IMR-90 (cell line): ENCODE results near the gene PRR5.

Source experiments
- BHLHE40 ChIP-seq: fragments of 150-350 bp; IDR thresholded peaks from 2 replicates; pipeline ENCODE4 v1.6.1; 2016; ENCODE audit warnings: mild to moderate bottlenecking, low read depth, low read length
- CEBPB ChIP-seq: IDR thresholded peaks from 2 replicates; pipeline ENCODE4 v1.6.1; 2012; ENCODE audit warnings: low read depth, low read length, improper control_type of control experiment
- CHD1 ChIP-seq: IDR thresholded peaks from 2 replicates; pipeline ENCODE4 v1.6.1; 2012; ENCODE audit warnings: low read depth, low read length, improper control_type of control experiment
- CTCF ChIP-seq: conservative IDR thresholded peaks from 2 replicates; pipeline ENCODE4 v1.5.1; 2012; ENCODE audit warnings: mild to moderate bottlenecking, low read depth, low read length, improper control_type of control experiment
- ELK1 ChIP-seq: fragments of 150-350 bp; IDR thresholded peaks from 2 replicates; pipeline ENCODE4 v1.6.1; 2016; ENCODE audit warnings: low read depth, mild to moderate bottlenecking, low read length, moderate library complexity, borderline replicate concordance
- FOS ChIP-seq: fragments of 150-350 bp; IDR thresholded peaks from 2 replicates; pipeline ENCODE4 v1.6.1; 2016; ENCODE audit warnings: low read depth, low read length
- MAFK ChIP-seq: IDR thresholded peaks from 2 replicates; pipeline ENCODE4 v1.6.1; 2012; ENCODE audit warnings: low read depth, low read length, improper control_type of control experiment
- MXI1 ChIP-seq: IDR thresholded peaks from 2 replicates; pipeline ENCODE4 v1.6.1; 2012; ENCODE audit warnings: low read depth, mild to moderate bottlenecking, low read length, moderate library complexity, borderline replicate concordance
- POLR2A ChIP-seq: IDR thresholded peaks from 2 replicates; pipeline ENCODE4 v1.6.1; 2012; ENCODE audit warnings: mild to moderate bottlenecking, low read depth, low read length
- RAD21 ChIP-seq: IDR thresholded peaks from 2 replicates; pipeline ENCODE4 v1.6.1; 2012; ENCODE audit warnings: low read length, improper control_type of control experiment
- RFX5 ChIP-seq: IDR thresholded peaks from 2 replicates; pipeline ENCODE4 v1.8.0; 2012; ENCODE audit warnings: low read depth, mild to moderate bottlenecking, low read length, moderate library complexity
- SMC3 ChIP-seq: fragments of 150-350 bp; IDR thresholded peaks from 2 replicates; pipeline ENCODE4 v1.6.1; 2016; ENCODE audit warnings: low read depth, mild to moderate bottlenecking, antibody characterized with exemption, low read length, moderate library complexity
- USF2 ChIP-seq: fragments of 150-350 bp; IDR thresholded peaks from 2 replicates; pipeline ENCODE4 v1.6.1; 2017; ENCODE audit warnings: mild to moderate bottlenecking, antibody characterized with exemption, low read length, low read depth

GRCh38 chr22:44697423-44698141 lies 4.4 kb upstream of the PRR5 start:
- TF ChIP-seq POLR2A (0 out of 2 replicates have a peak, but pooled peaks have one; percentile 27), CTCF (peak; percentile 93), MXI1 (no peak), RAD21 (peak; percentile 92), USF2 (no peak), BHLHE40 (no peak), CHD1 (no peak; the same call in 1 of the 2 replicates), CEBPB (no peak), ELK1 (no peak), MAFK (no peak), SMC3 (peak; percentile 91), RFX5 (no peak), FOS (no peak)
